Heart left ventricle (tissue), 16 donors: ENCODE results near the gene ADTRP. TPM values are rescaled to one million over a fixed set of nuclear protein-coding genes. Genes with fewer than 3 reads are reported as not detected.

Experiments
- ATAC-seq, 4 donors: fragments of 200-7000 bp; cut with Tn5 transposase; one replicate each; pipeline ENCODE4 v1.9.1; 2020 to 2022; ENCODE audit warnings: moderate library complexity in 4 of 4, mild to moderate bottlenecking in 3 of 4, moderate number of reproducible peaks in 1 of 4
- DNase-seq, 5 donors: peaks; one replicate each; pipeline ENCODE4 v3.0.0-alpha.2; 2020
- H3K27ac ChIP-seq, 12 donors: fragments of 200-600 bp; sonication (generic) in 4 of 12; one replicate each; pipeline versions ENCODE4 v1.5.0 to v1.8.0; 2016 to 2022; ENCODE audit warnings: mild to moderate bottlenecking in 2 of 12
- H3K27me3 ChIP-seq, 9 donors: fragments of 200-600 bp; sonication (generic) in 2 of 9; one replicate each; pipeline versions ENCODE4 v1.5.1 to v1.8.0; 2016 to 2022; ENCODE audit warnings: mild to moderate bottlenecking in 3 of 9
- H3K36me3 ChIP-seq, 9 donors: fragments of 200-600 bp; sonication (generic) in 2 of 9; one replicate each; pipeline versions ENCODE4 v1.5.0 to v1.8.0; 2018 to 2022; ENCODE audit warnings: mild to moderate bottlenecking in 2 of 9
- H3K4me1 ChIP-seq, 12 donors: fragments of 200-600 bp; sonication (generic) in 4 of 12; one replicate each; pipeline versions ENCODE4 v1.5.0 to v1.8.0; 2016 to 2022; ENCODE audit warnings: mild to moderate bottlenecking in 3 of 12
- H3K4me3 ChIP-seq, 12 donors: fragments of 200-600 bp; sonication (generic) in 4 of 12; one replicate each; pipeline versions ENCODE4 v1.5.0 to v1.8.0; 2017 to 2022; ENCODE audit warnings: mild to moderate bottlenecking in 9 of 12, moderate library complexity in 4 of 12
- H3K9me3 ChIP-seq, 12 donors: fragments of 200-600 bp; sonication (generic) in 4 of 12; one replicate each; pipeline versions ENCODE4 v1.5.0 to v1.8.0; 2016 to 2022; ENCODE audit warnings: mild to moderate bottlenecking in 1 of 12
- POLR2A ChIP-seq, 2 donors: fragments of 450-650 bp; IDR thresholded peaks; one replicate each; pipeline ENCODE4 v1.6.1; 2017; ENCODE audit warnings: antibody characterized with exemption in 2 of 2, mild to moderate bottlenecking in 2 of 2, moderate library complexity in 2 of 2
- WGBS, 4 donors: extraction: QIAGEN DNeasy Blood & Tissue Kit in 2 of 4; methylation state at CpG; one replicate each; pipeline versions ENCODE4 v1.1.5 to v1.1.7; 2013 to 2018; 5-methylcytosine and 5-hydroxymethylcytosine counted together
- intact Hi-C, 10 donors: fragments of 100-400 bp; cut with DNase I; formaldehyde crosslinking; loops; one replicate each; pipeline versions ENCODE4 v1.11.1 to v1.14.2; 2022
- polyA plus RNA-seq, 2 donors: library from polyadenylated mRNA; stranded (reverse); fragments of 200-250 nt; gene quantifications; one replicate each; pipeline ENCODE4 v1.2.3, GENCODE V29; 2013
- total RNA-seq, 9 donors: library from RNA; depleted of rRNA in 2 of 9; stranded (reverse); fragments of >200 nt in 2 of 9; fragmentation: NEBNext Ultra II Directional in 3 of 9; extraction: Animal tissue kit (Norgen Biotek cat#: 25700) in 3 of 9; gene quantifications; one replicate each; pipeline versions ENCODE4 v1.1.0 to v1.2.4, GENCODE V29; 2016 to 2023
- TF ChIP-seq, protein P1 (sequence below), 12 donors: fragments of 200-600 bp; sonication (generic) in 4 of 12; IDR thresholded peaks; one replicate each; pipeline versions ENCODE4 v1.5.0 to v1.8.0; 2018 to 2022; ENCODE audit warnings: antibody characterized with exemption in 12 of 12, mild to moderate bottlenecking in 5 of 12
- donor health status: ischemic (EF 13 %, LVEDD 7.1; RV severe dilation, severe dysfunction).
- donor health status: healthy with polysubstance abuse.
- donor health status: DM: no; HTN: yes; CAD: no.
- donor health status: DM: no; HTN: no; CAD: no.
- donor health status: ischemic (EF 25% LVEDD 6.9; RV normal size, moderate dysfunction).
- donor health status: ischemic (EF 25% LVEDD 5.7; RV mildly dilated, moderate dysfunction).
- donor health status: healthy.
- donor health status: DM: yes; HTN: yes; CAD: no.
- donor health status: ischemic (EF 35%, LVEDD 5.7; RV mildly dilated, moderate dysfunction).
- donor health status: nonischemic (EF 11% LVEDD 7.7; RV severe dilation, severe dysfunction).
- donor health status: DM: yes; HTN: yes; CAD: no.
- donor health status: PGD.
- donor health status: ischemic (EF 29% LVEDD 5.4; RV normal size, mild dysfunction).
- donor health status: nonischemic (EF 23%, LVEDD 6.1; RV moderate dilation, normal function).

Gene ADTRP
- total and polyA plus RNA-seq, 11 donors, result 0.26 to 0.85 (median 0.45) TPM; not detected in 7

DNA sequence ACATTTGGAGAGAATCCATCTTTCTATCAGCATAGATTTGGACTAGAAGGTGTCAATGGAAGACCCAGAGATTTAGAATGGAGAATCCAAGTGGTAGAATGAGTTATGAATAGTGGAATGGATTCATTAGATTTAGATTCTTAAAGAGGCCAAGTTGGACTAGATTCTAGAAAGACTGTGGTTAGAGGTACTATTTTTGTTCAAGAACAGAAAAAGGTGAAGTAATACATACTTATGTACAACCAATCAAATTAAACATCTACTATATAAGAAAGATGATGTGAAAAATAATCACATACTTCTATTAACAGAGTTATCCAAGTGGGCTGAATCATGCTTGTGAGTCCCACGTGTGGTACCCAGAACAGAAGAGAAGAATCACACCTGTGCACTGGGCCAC lies 33.8 kb upstream of the ADTRP start:
- no peak for DNase-seq
- no peaks in the 10 kb centered on the region for H3K9me3 ChIP-seq
- intact Hi-C loops, result loop anchor here in 2 of 10 donors (5.0 to 10.0 kb wide), 3 partner anchors 40 to 422 kb away; no protein-coding TSS in a partner anchor
- H3K27me3 ChIP-seq, result no peaks in the 10 kb centered on the region
- TF ChIP-seq POLR2A (IDR thresholded peaks at IDR 0.05), result no peak
- TF ChIP-seq, protein P1, sequence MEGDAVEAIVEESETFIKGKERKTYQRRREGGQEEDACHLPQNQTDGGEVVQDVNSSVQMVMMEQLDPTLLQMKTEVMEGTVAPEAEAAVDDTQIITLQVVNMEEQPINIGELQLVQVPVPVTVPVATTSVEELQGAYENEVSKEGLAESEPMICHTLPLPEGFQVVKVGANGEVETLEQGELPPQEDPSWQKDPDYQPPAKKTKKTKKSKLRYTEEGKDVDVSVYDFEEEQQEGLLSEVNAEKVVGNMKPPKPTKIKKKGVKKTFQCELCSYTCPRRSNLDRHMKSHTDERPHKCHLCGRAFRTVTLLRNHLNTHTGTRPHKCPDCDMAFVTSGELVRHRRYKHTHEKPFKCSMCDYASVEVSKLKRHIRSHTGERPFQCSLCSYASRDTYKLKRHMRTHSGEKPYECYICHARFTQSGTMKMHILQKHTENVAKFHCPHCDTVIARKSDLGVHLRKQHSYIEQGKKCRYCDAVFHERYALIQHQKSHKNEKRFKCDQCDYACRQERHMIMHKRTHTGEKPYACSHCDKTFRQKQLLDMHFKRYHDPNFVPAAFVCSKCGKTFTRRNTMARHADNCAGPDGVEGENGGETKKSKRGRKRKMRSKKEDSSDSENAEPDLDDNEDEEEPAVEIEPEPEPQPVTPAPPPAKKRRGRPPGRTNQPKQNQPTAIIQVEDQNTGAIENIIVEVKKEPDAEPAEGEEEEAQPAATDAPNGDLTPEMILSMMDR (IDR thresholded peaks at IDR 0.05), result no peak
- H3K4me1 ChIP-seq, result peaks cover 3 to 28% (median 15%) of the 10 kb centered on the region in 12 donors
- no peak overlapping the region for H3K4me3 ChIP-seq
- H3K36me3 ChIP-seq, result no peaks in the 10 kb centered on the region
- ATAC-seq, result no peak
- 72 to 89% (median 82%) methylated on average over 1 of the region's 1 CpG for WGBS, 4 donors
- H3K27ac ChIP-seq, result no peak overlapping the region

DNA sequence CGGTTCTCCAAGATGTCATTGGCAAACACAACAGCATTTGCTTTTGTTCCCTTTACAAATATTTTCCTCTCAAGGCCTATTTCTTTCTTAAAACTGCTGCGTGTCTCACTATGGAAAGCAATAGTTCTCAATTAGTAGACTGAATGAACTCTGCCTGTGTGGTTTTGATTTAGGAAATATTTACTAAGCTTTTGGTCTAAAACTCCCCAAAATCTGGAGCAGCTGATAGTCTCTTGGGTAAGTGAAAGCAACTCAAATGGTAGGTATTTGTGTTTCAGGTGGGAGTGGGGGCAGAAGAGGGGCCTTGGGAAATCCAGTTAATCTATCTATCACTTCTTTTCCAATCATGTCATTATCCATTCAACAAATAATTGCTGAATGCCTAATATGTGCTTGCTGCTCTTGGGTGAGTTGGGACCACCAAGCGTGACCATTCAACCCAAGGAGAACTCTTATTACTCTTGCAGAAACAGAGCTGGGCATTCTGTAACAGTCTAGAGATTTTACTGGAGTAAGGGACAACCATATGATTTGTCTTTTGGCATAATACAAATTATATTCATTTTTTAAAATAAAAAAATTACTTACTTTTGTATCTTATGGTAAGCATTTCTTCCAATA lies 33.2 kb upstream of the ADTRP start:
- intact Hi-C loops, result loop anchor here in 2 of 10 donors (5.0 to 10.0 kb wide), 3 partner anchors 41 to 423 kb away; no protein-coding TSS in a partner anchor
- no peak for DNase-seq

DNA sequence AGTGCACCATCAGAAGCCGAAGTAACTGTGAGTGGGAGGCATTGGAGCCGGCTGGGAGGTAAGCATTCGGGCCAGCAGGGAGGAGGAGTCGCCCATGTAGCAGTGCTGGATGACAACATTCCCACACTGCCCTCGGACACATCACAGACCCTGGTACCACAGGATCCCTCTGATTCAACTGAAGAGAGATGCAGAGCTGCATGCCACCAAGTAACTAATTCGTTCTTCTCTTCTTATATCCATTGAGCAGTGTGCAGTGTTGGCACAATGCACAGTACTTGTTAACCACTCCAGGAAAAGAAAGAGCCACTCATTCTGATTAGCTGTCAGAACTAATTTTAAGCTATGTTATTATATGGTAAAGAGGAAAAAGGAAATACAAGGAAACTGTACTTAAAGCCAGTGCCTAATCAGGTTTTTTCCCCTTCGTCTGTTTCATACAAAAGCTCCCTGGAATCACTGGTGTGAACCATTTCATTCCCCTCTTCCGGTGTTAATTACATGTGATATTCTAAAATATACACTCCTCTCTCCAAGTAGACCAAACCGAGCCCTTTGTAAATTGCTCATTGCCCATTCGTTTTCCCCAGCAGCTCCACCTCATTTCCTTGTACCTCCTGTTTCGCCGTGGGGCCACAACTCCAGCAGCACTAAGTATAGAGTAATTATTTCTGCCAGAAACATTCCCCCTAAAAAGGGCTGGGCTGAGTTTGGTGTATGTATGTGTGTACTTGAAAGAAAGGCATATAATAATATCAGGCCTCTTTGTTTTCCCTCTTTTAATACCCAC lies 32.4 kb upstream of the ADTRP start:
- no peaks in the 10 kb centered on the region for H3K27me3 ChIP-seq
- no peak overlapping the region for H3K4me3 ChIP-seq
- peak; percentile 33 to 66 (median 56) for ATAC-seq
- peak in 1 of 5 donors; percentile 30 for DNase-seq
- no peaks in the 10 kb centered on the region for H3K36me3 ChIP-seq
- no peaks in the 10 kb centered on the region for H3K9me3 ChIP-seq
- 47 to 57% (median 52%) methylated on average over 12 of the region's 12 CpGs for WGBS, 4 donors
- intact Hi-C loops, result loop anchor here in 2 of 10 donors (5.0 to 10.0 kb wide), 3 partner anchors 41 to 424 kb away; no protein-coding TSS in a partner anchor
- H3K4me1 ChIP-seq, result peaks cover 3 to 28% (median 15%) of the 10 kb centered on the region in 12 donors
- TF ChIP-seq, protein P1 (IDR thresholded peaks at IDR 0.05), result no peak
- no peak for TF ChIP-seq POLR2A (IDR thresholded peaks at IDR 0.05)
- H3K27ac ChIP-seq, result peak overlapping the region in 8 of 12 donors; percentile 22 to 81 (median 68)

More for the DNA sequence above, 33.2 kb upstream of the ADTRP start:
- TF ChIP-seq, protein P1 (IDR thresholded peaks at IDR 0.05), result no peak
- no peak for TF ChIP-seq POLR2A (IDR thresholded peaks at IDR 0.05)
- Histone ChIP-seq H3K4me3 (no peak overlapping the region), H3K27ac (no peak overlapping the region), H3K27me3 (no peaks in the 10 kb centered on the region), H3K9me3 (no peaks in the 10 kb centered on the region), H3K36me3 (no peaks in the 10 kb centered on the region), H3K4me1 (peaks cover 3 to 28% (median 15%) of the 10 kb centered on the region in 12 donors)
- WGBS, 4 donors, result 88 to 91% (median 91%) methylated on average over 3 of the region's 3 CpGs
- ATAC-seq, result no peak

DNA sequence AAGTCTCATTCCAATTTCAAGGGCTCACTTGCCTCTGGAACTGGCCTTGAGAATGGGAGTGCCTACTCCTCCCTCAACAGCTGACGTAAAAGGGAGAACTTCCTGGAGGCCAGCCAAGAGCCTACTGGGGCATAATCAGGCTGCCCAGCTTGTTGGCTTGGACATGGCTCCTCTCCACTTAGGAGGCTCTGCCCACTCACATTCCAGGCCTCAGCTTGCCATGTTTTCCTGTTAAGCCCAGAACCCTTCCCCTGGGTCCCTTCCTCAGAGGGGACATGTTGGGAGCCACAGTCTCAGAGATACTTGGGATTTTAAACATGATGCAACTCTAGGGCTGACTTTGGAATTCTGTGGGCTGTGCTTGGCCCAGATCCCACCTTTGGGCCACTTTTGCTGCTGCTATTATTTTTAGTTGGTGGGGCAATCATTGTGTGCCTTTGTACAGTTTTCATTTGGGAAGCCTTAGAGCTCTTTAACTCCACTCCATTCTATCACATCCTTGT lies 31.5 kb upstream of the ADTRP start:
- ATAC-seq (peak; percentile 95 to 97 (median 95)), DNase-seq (peak; percentile 74 to 92 (median 84))
- intact Hi-C loops, result loop anchor here in 2 of 10 donors (5.0 to 10.0 kb wide), 3 partner anchors 42 to 425 kb away; no protein-coding TSS in a partner anchor
- Histone ChIP-seq H3K4me3 (no peak overlapping the region), H3K27ac (peak overlapping the region in 11 of 12 donors; percentile 22 to 81 (median 69)), H3K9me3 (no peaks in the 10 kb centered on the region), H3K36me3 (no peaks in the 10 kb centered on the region), H3K4me1 (peaks cover 3 to 28% (median 15%) of the 10 kb centered on the region in 12 donors), H3K27me3 (no peaks in the 10 kb centered on the region)
- TF ChIP-seq, protein P1 (IDR thresholded peaks at IDR 0.05), result no peak
- no peak for TF ChIP-seq POLR2A (IDR thresholded peaks at IDR 0.05)
- 0 to 20% (median 13%) methylated on average over 1 of the region's 1 CpG for whole genome bisulfite sequencing, 4 donors
